ENCODE data around the gene BLTP2.

The BLTP2 gene

GRCh38 chr17:28682655-28683054 is 37.7 kb upstream of the BLTP2 start:
- ATAC-seq, result no peak
- TF ChIP-seq POU6F1 (CRISPR knock-in tag; IDR thresholded peaks at IDR 0.05; ENCODE audit: borderline replicate concordance, low read depth) (no peak), OSR1 (CRISPR knock-in tag; IDR thresholded peaks at IDR 0.05) (no peak), PPARA (CRISPR knock-in tag; IDR thresholded peaks at IDR 0.05; ENCODE audit: borderline replicate concordance) (no peak), GLIS3 (CRISPR knock-in tag; IDR thresholded peaks at IDR 0.05) (no peak), TOX (CRISPR knock-in tag; IDR thresholded peaks at IDR 0.05; ENCODE audit: borderline replicate concordance) (no peak), SNAI2 (CRISPR knock-in tag; IDR thresholded peaks at IDR 0.05) (no peak), ARNTL (CRISPR knock-in tag; IDR thresholded peaks at IDR 0.05; ENCODE audit: borderline replicate concordance, low read depth) (no peak), ZNF565 (CRISPR knock-in tag; conservative IDR thresholded peaks at IDR 0.05; ENCODE audit: low read depth) (no peak), TCF4 (CRISPR knock-in tag; IDR thresholded peaks at IDR 0.05; ENCODE audit: borderline replicate concordance) (no peak), ZFP30 (CRISPR knock-in tag; IDR thresholded peaks at IDR 0.05) (no peak), ISL1 (CRISPR knock-in tag; IDR thresholded peaks at IDR 0.05) (no peak), CSDC2 (CRISPR knock-in tag; IDR thresholded peaks at IDR 0.05) (no peak), ZFP3 (CRISPR knock-in tag; IDR thresholded peaks at IDR 0.05) (no peak), RARB (CRISPR knock-in tag; IDR thresholded peaks at IDR 0.05) (no peak), PATZ1 (CRISPR knock-in tag; IDR thresholded peaks at IDR 0.05; ENCODE audit: borderline replicate concordance) (no peak), ZC3H10 (CRISPR knock-in tag; IDR thresholded peaks at IDR 0.05) (no peak), BACH2 (CRISPR knock-in tag; IDR thresholded peaks at IDR 0.05; ENCODE audit: borderline replicate concordance) (no peak), CREB5 (CRISPR knock-in tag; IDR thresholded peaks at IDR 0.05; ENCODE audit: low read depth) (no peak), ZNF8 (CRISPR knock-in tag; IDR thresholded peaks at IDR 0.05) (no peak)
- TF ChIP-seq, protein P1, sequence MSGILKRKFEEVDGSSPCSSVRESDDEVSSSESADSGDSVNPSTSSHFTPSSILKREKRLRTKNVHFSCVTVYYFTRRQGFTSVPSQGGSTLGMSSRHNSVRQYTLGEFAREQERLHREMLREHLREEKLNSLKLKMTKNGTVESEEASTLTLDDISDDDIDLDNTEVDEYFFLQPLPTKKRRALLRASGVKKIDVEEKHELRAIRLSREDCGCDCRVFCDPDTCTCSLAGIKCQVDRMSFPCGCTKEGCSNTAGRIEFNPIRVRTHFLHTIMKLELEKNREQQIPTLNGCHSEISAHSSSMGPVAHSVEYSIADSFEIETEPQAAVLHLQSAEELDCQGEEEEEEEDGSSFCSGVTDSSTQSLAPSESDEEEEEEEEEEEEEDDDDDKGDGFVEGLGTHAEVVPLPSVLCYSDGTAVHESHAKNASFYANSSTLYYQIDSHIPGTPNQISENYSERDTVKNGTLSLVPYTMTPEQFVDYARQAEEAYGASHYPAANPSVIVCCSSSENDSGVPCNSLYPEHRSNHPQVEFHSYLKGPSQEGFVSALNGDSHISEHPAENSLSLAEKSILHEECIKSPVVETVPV (CRISPR knock-in tag; IDR thresholded peaks at IDR 0.05), result no peak

DNA sequence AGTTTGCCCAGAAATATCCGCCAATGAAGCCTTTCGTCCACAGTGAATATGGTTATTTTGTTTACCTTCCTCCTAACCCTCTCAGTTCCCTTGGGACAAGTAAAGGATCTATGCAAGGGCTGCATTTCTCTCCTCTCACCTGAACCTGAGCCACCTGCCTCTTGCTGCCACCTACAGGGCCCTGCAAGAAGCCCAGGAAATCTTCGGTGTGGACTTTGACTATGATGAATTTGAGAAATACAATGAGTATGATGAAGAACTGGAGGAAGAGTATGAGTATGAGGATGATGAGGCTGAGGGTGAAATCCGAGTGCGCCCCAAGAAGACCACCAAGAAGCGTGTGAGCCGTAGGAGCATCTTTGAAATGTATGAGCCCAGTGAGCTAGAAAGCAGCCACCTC is 31.0 kb upstream of the BLTP2 start:
- peak; percentile 31; the same call in 1 of the 3 replicates for ATAC-seq
- TF ChIP-seq TOX (CRISPR knock-in tag; IDR thresholded peaks at IDR 0.05; ENCODE audit: borderline replicate concordance) (no peak), ESRRG (CRISPR knock-in tag; IDR thresholded peaks at IDR 0.05) (no peak), ZNF565 (CRISPR knock-in tag; conservative IDR thresholded peaks at IDR 0.05; ENCODE audit: low read depth) (no peak), GLIS3 (CRISPR knock-in tag; IDR thresholded peaks at IDR 0.05) (no peak), PATZ1 (CRISPR knock-in tag; IDR thresholded peaks at IDR 0.05; ENCODE audit: borderline replicate concordance) (no peak), ISL1 (CRISPR knock-in tag; IDR thresholded peaks at IDR 0.05) (no peak), CSDC2 (CRISPR knock-in tag; IDR thresholded peaks at IDR 0.05) (no peak), TSHZ2 (CRISPR knock-in tag; IDR thresholded peaks at IDR 0.05) (no peak), POU6F1 (CRISPR knock-in tag; IDR thresholded peaks at IDR 0.05; ENCODE audit: borderline replicate concordance, low read depth) (no peak), ZNF70 (CRISPR knock-in tag; IDR thresholded peaks at IDR 0.05) (no peak), PPARA (CRISPR knock-in tag; IDR thresholded peaks at IDR 0.05; ENCODE audit: borderline replicate concordance) (no peak), SNAI2 (CRISPR knock-in tag; IDR thresholded peaks at IDR 0.05) (no peak), ZFP30 (CRISPR knock-in tag; IDR thresholded peaks at IDR 0.05) (no peak), ARNTL (CRISPR knock-in tag; IDR thresholded peaks at IDR 0.05; ENCODE audit: borderline replicate concordance, low read depth) (no peak), CREB5 (CRISPR knock-in tag; IDR thresholded peaks at IDR 0.05; ENCODE audit: low read depth) (no peak), ZNF8 (CRISPR knock-in tag; IDR thresholded peaks at IDR 0.05) (no peak)
- TF ChIP-seq, protein P1 (CRISPR knock-in tag; IDR thresholded peaks at IDR 0.05), result no peak
